Measurements from ENCODE around the gene CIRBP. TPM values are rescaled to one million over a fixed set of nuclear protein-coding genes. Genes with fewer than 3 reads are reported as not detected.

CIRBP gene
- total RNA-seq, 5 donors from 2014 or later (not counting 1 experiment from before 2014, with no cell fraction given): 477 to 682 (median 657) TPM

GRCh38 chr19:1283207-1283916 is 14.2 kb downstream of the CIRBP start:
- Histone ChIP-seq H3K9me3 (no peaks in the 10 kb centered on the region), H3K27ac (ENCODE audit: low read length) (no peak overlapping the region), H3K4me1 (ENCODE audit: control insufficient read depth in 1 of 2, extremely low read depth in 1 of 2, insufficient read depth in 2 of 2, low read length in 2 of 2) (peaks cover 0 to 21% of the 10 kb centered on the region in 2 experiments), H3K36me3 (ENCODE audit: control insufficient read depth in 2 of 2, extremely low read depth in 1 of 2, insufficient read depth in 1 of 2, low read length in 1 of 2) (peaks cover 12 to 16% of the 10 kb centered on the region in 2 donors), H3K4me3 (ENCODE audit: control insufficient read depth in 1 of 2, extremely low read depth in 1 of 2, low read length in 1 of 2) (no peak overlapping the region), H3K27me3 (replicated peaks in 1 of 2; ENCODE audit: control insufficient read depth in 2 of 2, extremely low read depth in 1 of 2, insufficient read depth in 2 of 2, low read length in 1 of 2) (peaks cover 0 to 47% of the 10 kb centered on the region in 2 experiments)
- POLR2A ChIA-PET: interaction anchor here in 1 of 2 donors (0.6 kb wide), 1 partner anchor 180 kb away, joined by 3 read pairs; the partner anchor contains the start of gene GPX4
- ATAC-seq (replicated peaks in 1 of 4) (no peak), DNase-seq (no peak)
- CTCF ChIA-PET: interaction anchor here in 1 of 2 donors (0.6 kb wide), 1 partner anchor 67 kb away, joined by 4 read pairs; no protein-coding TSS in a partner anchor
- 85% methylated on average over 25 of the region's 29 CpGs for WGBS (ENCODE audit: insufficient coverage)
- Mint-ChIP-seq H3K27me3 (peaks cover 14 to 25% of the 10 kb centered on the region in 2 donors), H3K36me3 (peaks cover 9% of the 10 kb centered on the region), H3K9me3 (no peaks in the 10 kb centered on the region), H3K27ac (no peak overlapping the region), H3K4me1 (peaks cover 12 to 21% (median 17%) of the 10 kb centered on the region in 3 donors), H3K4me3 (no peak overlapping the region)

- no peak for DNase-seq
- POLR2A ChIA-PET: interaction anchor here in 1 of 2 donors (0.6 kb wide), 1 partner anchor 180 kb away, joined by 3 read pairs; the partner anchor contains the start of gene GPX4
- Mint-ChIP-seq H3K9me3 (no peaks in the 10 kb centered on the region), H3K27ac (peak overlapping the region in 1 of 2 donors; percentile 15), H3K27me3 (peaks cover 15 to 26% of the 10 kb centered on the region in 2 donors), H3K4me1 (peaks cover 12 to 21% (median 17%) of the 10 kb centered on the region in 3 donors), H3K36me3 (peaks cover 9% of the 10 kb centered on the region), H3K4me3 (peak overlapping the region in 1 of 3 donors; percentile 62)
- H3K27me3 ChIP-seq (replicated peaks in 1 of 2; ENCODE audit: control insufficient read depth in 2 of 2, extremely low read depth in 1 of 2, insufficient read depth in 2 of 2, low read length in 1 of 2): peaks cover 0 to 53% of the 10 kb centered on the region in 2 experiments
- H3K36me3 ChIP-seq (ENCODE audit: control insufficient read depth in 2 of 2, extremely low read depth in 1 of 2, insufficient read depth in 1 of 2, low read length in 1 of 2): peaks cover 9 to 11% of the 10 kb centered on the region in 2 donors
- no peak overlapping the region for H3K27ac ChIP-seq (ENCODE audit: low read length)
- CTCF ChIA-PET: interaction anchor here in 1 of 2 donors (0.6 kb wide), 1 partner anchor 66 kb away, joined by 4 read pairs; no protein-coding TSS in a partner anchor
- ATAC-seq (replicated peaks in 1 of 4): no peak
- H3K4me1 ChIP-seq (ENCODE audit: control insufficient read depth in 1 of 2, extremely low read depth in 1 of 2, insufficient read depth in 2 of 2, low read length in 2 of 2): peaks cover 0 to 20% of the 10 kb centered on the region in 2 experiments
- H3K4me3 ChIP-seq (ENCODE audit: control insufficient read depth in 1 of 2, extremely low read depth in 1 of 2, low read length in 1 of 2): no peak overlapping the region
- 93% methylated on average over 3 of the region's 12 CpGs for WGBS (ENCODE audit: insufficient coverage)
- H3K9me3 ChIP-seq: no peaks in the 10 kb centered on the region
Observed at GRCh38 chr19:1283917-1284292, 14.8 kb downstream of the CIRBP start.

- H3K9me3 Mint-ChIP-seq: no peaks in the 10 kb centered on the region
- ATAC-seq (replicated peaks in 1 of 4): no peak
- peaks cover 9% of the 10 kb centered on the region for H3K36me3 Mint-ChIP-seq
Observed at GRCh38 chr19:1284293-1284978, 15.3 kb downstream of the CIRBP start.

GRCh38 chr19:1284979-1285736 is 16.0 kb downstream of the CIRBP start:
- 21% methylated on average over 49 of the region's 51 CpGs for WGBS (ENCODE audit: insufficient coverage)
- no peak for ATAC-seq (replicated peaks in 1 of 4)
- peaks cover 3% of the 10 kb centered on the region for H3K36me3 Mint-ChIP-seq
- Histone ChIP-seq H3K9me3 (no peaks in the 10 kb centered on the region), H3K27ac (ENCODE audit: low read length) (no peak overlapping the region), H3K27me3 (replicated peaks in 1 of 2; ENCODE audit: control insufficient read depth in 2 of 2, extremely low read depth in 1 of 2, insufficient read depth in 2 of 2, low read length in 1 of 2) (peaks cover 0 to 65% of the 10 kb centered on the region in 2 experiments), H3K4me3 (ENCODE audit: control insufficient read depth in 1 of 2, extremely low read depth in 1 of 2, low read length in 1 of 2) (no peak overlapping the region), H3K36me3 (ENCODE audit: control insufficient read depth in 2 of 2, extremely low read depth in 1 of 2, insufficient read depth in 1 of 2, low read length in 1 of 2) (no peaks in the 10 kb centered on the region), H3K4me1 (ENCODE audit: control insufficient read depth in 1 of 2, extremely low read depth in 1 of 2, insufficient read depth in 2 of 2, low read length in 2 of 2) (peaks cover 0 to 11% of the 10 kb centered on the region in 2 experiments)
- peaks cover 7 to 13% (median 10%) of the 10 kb centered on the region in 3 donors for H3K4me1 Mint-ChIP-seq
- peak overlapping the region; percentile 25 to 62 (median 26) for H3K4me3 Mint-ChIP-seq
- no peak for DNase-seq
- CTCF ChIA-PET: no interaction called here
- no peak overlapping the region for H3K27ac Mint-ChIP-seq
- POLR2A ChIA-PET: no interaction called here
- H3K9me3 Mint-ChIP-seq: no peaks in the 10 kb centered on the region
- H3K27me3 Mint-ChIP-seq: peaks cover 18 to 36% of the 10 kb centered on the region in 2 donors

More at GRCh38 chr19:1284293-1284978, 15.3 kb downstream of the CIRBP start:
- no peaks in the 10 kb centered on the region for H3K9me3 ChIP-seq
- H3K4me3 Mint-ChIP-seq: peak overlapping the region; percentile 25 to 62 (median 26)
- H3K27ac ChIP-seq (ENCODE audit: low read length): no peak overlapping the region
- peaks cover 18 to 31% of the 10 kb centered on the region in 2 donors for H3K27me3 Mint-ChIP-seq
- POLR2A ChIA-PET: no interaction called here
- H3K4me1 ChIP-seq (ENCODE audit: control insufficient read depth in 1 of 2, extremely low read depth in 1 of 2, insufficient read depth in 2 of 2, low read length in 2 of 2): peaks cover 0 to 18% of the 10 kb centered on the region in 2 experiments
- no peak overlapping the region for H3K4me3 ChIP-seq (ENCODE audit: control insufficient read depth in 1 of 2, extremely low read depth in 1 of 2, low read length in 1 of 2)
- peaks cover 3 to 6% of the 10 kb centered on the region in 2 donors for H3K36me3 ChIP-seq (ENCODE audit: control insufficient read depth in 2 of 2, extremely low read depth in 1 of 2, insufficient read depth in 1 of 2, low read length in 1 of 2)
- CTCF ChIA-PET: no interaction called here
- peaks cover 12 to 20% (median 17%) of the 10 kb centered on the region in 3 donors for H3K4me1 Mint-ChIP-seq
- peaks cover 0 to 58% of the 10 kb centered on the region in 2 experiments for H3K27me3 ChIP-seq (replicated peaks in 1 of 2; ENCODE audit: control insufficient read depth in 2 of 2, extremely low read depth in 1 of 2, insufficient read depth in 2 of 2, low read length in 1 of 2)
- WGBS (ENCODE audit: insufficient coverage): 76% methylated on average over 17 of the region's 20 CpGs
- peak overlapping the region in 1 of 2 donors; percentile 15 for H3K27ac Mint-ChIP-seq
- DNase-seq: no peak

- no peak within 1 kb of the TSS for H3K27ac Mint-ChIP-seq
- H3K36me3 ChIP-seq (ENCODE audit: control insufficient read depth in 2 of 2, extremely low read depth in 1 of 2, insufficient read depth in 1 of 2, low read length in 1 of 2): no peaks in the 10 kb centered on the region
- DNase-seq (no peak), ATAC-seq (replicated peaks in 1 of 4) (peak in 2 of 4 experiments; percentile 17 to 19)
- no peaks in the 10 kb centered on the region for H3K9me3 ChIP-seq
- H3K4me1 ChIP-seq (ENCODE audit: control insufficient read depth in 1 of 2, extremely low read depth in 1 of 2, insufficient read depth in 2 of 2, low read length in 2 of 2): peaks cover 0 to 10% of the 10 kb centered on the region in 2 experiments
- H3K4me3 ChIP-seq (ENCODE audit: control insufficient read depth in 1 of 2, extremely low read depth in 1 of 2, low read length in 1 of 2): no peak within 1 kb of the TSS
- H3K4me1 Mint-ChIP-seq: peaks cover 7 to 10% (median 8%) of the 10 kb centered on the region in 3 donors
- no peak within 1 kb of the TSS for H3K27ac ChIP-seq (ENCODE audit: low read length)
- H3K27me3 Mint-ChIP-seq: peaks cover 18 to 38% of the 10 kb centered on the region in 2 donors
- H3K9me3 Mint-ChIP-seq: no peaks in the 10 kb centered on the region
- CTCF ChIA-PET: no interaction called here
- POLR2A ChIA-PET: no interaction called here
- under 1% methylated on average over 108 of the region's 113 CpGs for WGBS (ENCODE audit: insufficient coverage)
- peaks cover 0 to 72% of the 10 kb centered on the region in 2 experiments for H3K27me3 ChIP-seq (replicated peaks in 1 of 2; ENCODE audit: control insufficient read depth in 2 of 2, extremely low read depth in 1 of 2, insufficient read depth in 2 of 2, low read length in 1 of 2)
- H3K4me3 Mint-ChIP-seq: peak within 1 kb of the TSS; percentile 36 to 62 (median 45)
- H3K36me3 Mint-ChIP-seq: no peaks in the 10 kb centered on the region
Observed at GRCh38 chr19:1285737-1286360, 16.7 kb downstream of the CIRBP start, which contains the start of gene EFNA2. Gene EFNA2 (plus strand): TSS chr19:1285873. CDS start chr19:1286169, 296 bp downstream.

All from T-cell (primary cell).